Activated B cell treated with CpG ODN at 0.5 μM for 24 hours (primary cell): ENCODE data around the gene TERT. TPM values are rescaled to one million over a fixed set of nuclear protein-coding genes. Genes with fewer than 3 reads are reported as not detected.
"Not testable (repeated sequence)": the region's sequence is repeated elsewhere in the genome, so short reads cannot be mapped to it uniquely, and the experiment has no call there.

ENCODE experiments used
- ATAC-seq: fragments of 200-7000 bp; cut with Tn5 transposase; one replicate; pipeline ENCODE4 v1.10.0; 2021; ENCODE audit warnings: low read depth, mild to moderate bottlenecking, moderate library complexity
- CTCF ChIA-PET: fragments of 350-600 bp; sonication (Branson Sonifier 250); formaldehyde crosslinking; loops from one replicate; lab custom pipeline; 2021; ENCODE audit warnings: antibody characterized with exemption; lab: Charles Lee
- POLR2A ChIA-PET: fragments of 350-600 bp; sonication (Branson Sonifier 250); formaldehyde crosslinking; loops from one replicate; lab custom pipeline; 2021; ENCODE audit warnings: antibody characterized with exemption; lab: Charles Lee
- DNase-seq: peaks from one replicate; pipeline ENCODE4 v3.0.0; 2022
- H3K27ac Mint-ChIP-seq: one replicate; pipeline ENCODE4 v1.8.0; 2020; ENCODE audit warnings: mixed read lengths
- H3K27me3 Mint-ChIP-seq: one replicate; pipeline ENCODE4 v1.8.0; 2021; ENCODE audit warnings: mixed read lengths
- H3K36me3 Mint-ChIP-seq: one replicate; pipeline ENCODE4 v1.8.0; 2021; ENCODE audit warnings: low read depth, mixed read lengths
- H3K4me1 Mint-ChIP-seq: one replicate; pipeline ENCODE4 v1.8.0; 2021; ENCODE audit warnings: mixed read lengths
- H3K4me3 Mint-ChIP-seq: one replicate; pipeline ENCODE4 v1.8.0; 2020; ENCODE audit warnings: mild to moderate bottlenecking, mixed read lengths
- H3K9me3 Mint-ChIP-seq: one replicate; pipeline ENCODE4 v1.8.0; 2020; ENCODE audit warnings: mixed read lengths
- intact Hi-C: fragments of 100-400 bp; cut with micrococcal nuclease; formaldehyde crosslinking; loops from one replicate; pipeline ENCODE4 v1.15.1; 2024
- total RNA-seq: library from RNA; stranded (reverse); gene quantifications from 2 replicates; pipeline ENCODE4 v1.2.3, GENCODE V29; 2022
- TF ChIP-seq, protein P1 (sequence below): fragments of 200-600 bp; IDR thresholded peaks from one replicate; pipeline ENCODE4 v1.8.0; 2022; ENCODE audit warnings: antibody characterized with exemption, mild to moderate bottlenecking

TERT gene
- total RNA-seq, 1 donor from 2014 or later, result 0.35 TPM

DNA sequence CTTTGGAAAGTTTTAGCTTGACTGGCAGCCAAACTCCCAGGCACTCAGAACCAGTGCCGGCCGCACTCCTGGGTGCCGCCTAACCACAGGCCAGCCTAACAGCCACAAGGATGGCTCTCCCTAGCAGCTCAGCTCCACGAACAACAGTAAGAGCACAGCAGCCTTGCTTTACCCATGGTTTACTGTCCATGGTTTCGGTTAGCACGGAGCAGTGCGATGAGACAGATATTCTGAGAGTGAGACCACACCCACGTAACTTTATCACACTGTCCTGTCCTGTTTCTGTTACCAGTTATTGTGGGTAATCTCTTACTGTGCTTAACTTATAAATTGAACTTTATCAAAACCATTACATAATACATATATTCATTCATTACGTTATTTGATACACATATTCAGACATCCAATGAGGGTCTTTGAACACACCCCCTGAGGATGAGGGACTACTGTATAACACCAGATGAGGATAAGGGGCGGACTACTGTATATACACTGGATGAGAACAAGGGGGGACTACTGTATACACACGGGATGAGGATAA lies 37.7 kb upstream of the TERT start:
- TF ChIP-seq, protein P1, sequence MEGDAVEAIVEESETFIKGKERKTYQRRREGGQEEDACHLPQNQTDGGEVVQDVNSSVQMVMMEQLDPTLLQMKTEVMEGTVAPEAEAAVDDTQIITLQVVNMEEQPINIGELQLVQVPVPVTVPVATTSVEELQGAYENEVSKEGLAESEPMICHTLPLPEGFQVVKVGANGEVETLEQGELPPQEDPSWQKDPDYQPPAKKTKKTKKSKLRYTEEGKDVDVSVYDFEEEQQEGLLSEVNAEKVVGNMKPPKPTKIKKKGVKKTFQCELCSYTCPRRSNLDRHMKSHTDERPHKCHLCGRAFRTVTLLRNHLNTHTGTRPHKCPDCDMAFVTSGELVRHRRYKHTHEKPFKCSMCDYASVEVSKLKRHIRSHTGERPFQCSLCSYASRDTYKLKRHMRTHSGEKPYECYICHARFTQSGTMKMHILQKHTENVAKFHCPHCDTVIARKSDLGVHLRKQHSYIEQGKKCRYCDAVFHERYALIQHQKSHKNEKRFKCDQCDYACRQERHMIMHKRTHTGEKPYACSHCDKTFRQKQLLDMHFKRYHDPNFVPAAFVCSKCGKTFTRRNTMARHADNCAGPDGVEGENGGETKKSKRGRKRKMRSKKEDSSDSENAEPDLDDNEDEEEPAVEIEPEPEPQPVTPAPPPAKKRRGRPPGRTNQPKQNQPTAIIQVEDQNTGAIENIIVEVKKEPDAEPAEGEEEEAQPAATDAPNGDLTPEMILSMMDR, result no peak
- Mint-ChIP-seq H3K27me3 (no peaks in the 10 kb centered on the region), H3K27ac (no peak overlapping the region), H3K9me3 (no peaks in the 10 kb centered on the region), H3K4me1 (peaks cover 8% of the 10 kb centered on the region), H3K36me3 (peaks cover 82% of the 10 kb centered on the region), H3K4me3 (no peak overlapping the region)
- ATAC-seq, result no peak
- ChIA-PET POLR2A (no interaction called here), CTCF (no interaction called here)
- intact Hi-C loops, result no loop called here
- DNase-seq, result no peak

DNA sequence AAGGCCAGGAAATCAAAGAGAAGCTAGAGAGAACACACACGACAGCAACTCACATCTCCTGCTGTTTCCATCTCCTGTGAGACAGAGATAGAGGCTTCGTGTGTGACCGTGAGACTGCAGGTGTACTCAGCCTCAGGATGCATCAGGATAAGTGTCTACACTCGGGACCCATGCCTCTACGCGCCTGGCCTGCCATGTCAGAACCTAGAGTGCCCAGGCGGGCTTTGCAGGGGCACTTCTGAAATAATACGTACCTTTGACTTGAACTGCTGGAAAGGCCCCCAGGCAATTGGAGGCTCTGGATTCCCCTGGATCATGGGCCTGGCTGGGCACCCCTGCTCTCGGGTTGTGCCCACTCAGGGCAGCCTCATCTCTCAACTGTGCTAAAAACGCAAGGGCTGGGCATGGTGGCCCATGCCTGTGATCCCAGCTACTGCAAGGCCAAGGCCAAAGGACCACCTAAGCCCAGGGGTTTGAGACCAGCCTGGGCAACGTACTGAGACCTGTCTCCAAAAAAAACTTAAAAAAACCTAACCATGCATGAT lies 37.1 kb upstream of the TERT start:
- Mint-ChIP-seq H3K4me1 (peaks cover 8% of the 10 kb centered on the region), H3K9me3 (no peaks in the 10 kb centered on the region), H3K27ac (no peak overlapping the region), H3K27me3 (no peaks in the 10 kb centered on the region), H3K36me3 (peaks cover 80% of the 10 kb centered on the region), H3K4me3 (no peak overlapping the region)
- POLR2A ChIA-PET, result no interaction called here
- CTCF ChIA-PET, result no interaction called here
- intact Hi-C loops, result no loop called here
- ATAC-seq, result no peak
- no peak for DNase-seq
- TF ChIP-seq, protein P1, result no peak

DNA sequence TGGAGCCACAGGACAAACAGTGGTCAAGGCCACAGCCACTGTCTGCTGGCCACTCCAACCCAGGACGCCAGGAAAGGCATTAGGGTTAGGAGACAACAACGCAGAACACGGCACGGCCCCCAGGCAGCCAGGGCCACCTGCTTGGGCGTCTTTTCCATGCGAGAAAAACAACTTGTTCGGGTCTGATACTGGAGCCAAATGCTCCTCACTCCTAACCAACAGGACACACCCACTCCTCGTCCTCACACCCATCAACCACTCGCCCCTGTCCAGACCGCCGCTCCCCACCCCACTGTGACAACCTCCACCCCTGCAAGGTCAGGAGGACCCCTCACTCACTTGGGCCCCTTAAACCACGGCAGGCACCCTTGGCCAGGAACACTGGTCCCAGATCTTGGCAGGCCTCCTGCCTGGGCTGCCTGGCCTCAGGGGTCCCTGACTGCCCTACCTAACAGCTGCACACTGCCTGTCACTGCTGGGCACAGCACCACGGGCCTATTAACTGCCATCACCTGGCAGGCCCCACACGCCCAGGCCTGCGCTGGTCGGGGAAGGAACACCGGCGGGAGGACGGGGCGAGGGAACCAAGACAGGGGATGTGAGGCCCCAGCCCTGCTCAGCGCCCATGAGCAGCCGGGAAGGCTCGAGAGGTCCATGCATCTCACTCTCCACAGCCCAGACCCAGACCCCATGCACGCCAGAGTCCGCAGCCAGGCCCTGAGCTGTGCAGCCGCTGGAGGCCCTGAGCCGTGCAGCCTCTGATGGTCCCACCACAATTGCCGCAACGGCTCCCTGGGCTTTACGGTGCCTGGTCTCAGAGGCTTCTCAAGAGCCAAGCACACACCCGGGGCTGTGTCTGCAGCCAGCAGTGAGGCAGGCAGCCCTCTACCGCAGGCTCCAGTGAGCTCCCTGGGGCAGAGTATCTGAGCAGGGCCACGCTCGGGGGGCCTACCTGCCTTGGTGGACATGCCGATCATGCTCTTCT lies 36.3 kb upstream of the TERT start:
- Mint-ChIP-seq H3K27me3 (no peaks in the 10 kb centered on the region), H3K27ac (no peak overlapping the region), H3K9me3 (no peaks in the 10 kb centered on the region), H3K36me3 (peaks cover 79% of the 10 kb centered on the region), H3K4me1 (peaks cover 3% of the 10 kb centered on the region), H3K4me3 (no peak overlapping the region)
- CTCF ChIA-PET, result no interaction called here
- no peak for ATAC-seq
- DNase-seq, result no peak
- TF ChIP-seq, protein P1, result no peak
- intact Hi-C loops, result no loop called here
- POLR2A ChIA-PET, result no interaction called here

DNA sequence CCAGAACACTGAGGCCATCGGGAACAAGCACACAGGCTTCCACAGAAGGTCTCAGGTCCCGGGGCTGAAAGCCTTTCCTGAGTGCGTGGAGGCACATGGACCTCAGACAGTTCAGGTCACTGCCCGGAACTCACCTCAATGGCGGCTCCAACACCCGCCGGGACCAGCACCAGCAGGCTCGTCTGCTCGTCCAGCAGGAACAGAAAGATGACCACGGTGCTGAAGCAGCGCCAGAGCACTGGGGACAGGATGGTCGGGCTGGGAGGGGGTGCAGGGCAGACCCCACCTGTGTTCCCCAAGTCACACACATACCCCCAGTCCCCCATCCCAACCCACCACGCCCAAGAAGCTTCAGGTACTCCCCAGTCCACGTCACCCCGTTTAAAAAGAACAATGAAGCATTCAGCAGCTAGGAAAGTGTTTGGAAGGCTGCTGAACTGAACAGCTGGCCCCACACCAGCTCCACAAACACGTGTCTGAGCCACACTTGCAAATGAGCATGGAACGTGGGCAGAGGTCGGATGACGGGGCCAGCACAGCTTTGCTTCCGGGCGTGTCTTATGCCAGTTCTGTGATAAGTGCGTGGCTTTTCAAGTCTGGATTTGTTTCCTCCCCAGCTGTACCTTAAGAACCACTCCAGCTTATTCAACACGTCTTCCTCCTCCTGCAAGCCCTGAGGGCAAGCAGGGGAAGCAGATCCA lies 35.4 kb upstream of the TERT start:
- DNase-seq, result no peak
- no peak for ATAC-seq
- ChIA-PET CTCF (no interaction called here), POLR2A (no interaction called here)
- intact Hi-C loops, result no loop called here
- Mint-ChIP-seq H3K4me1 (no peaks in the 10 kb centered on the region), H3K27me3 (no peaks in the 10 kb centered on the region), H3K36me3 (peaks cover 80% of the 10 kb centered on the region), H3K9me3 (no peaks in the 10 kb centered on the region), H3K27ac (no peak overlapping the region), H3K4me3 (no peak overlapping the region)
- TF ChIP-seq, protein P1, result no peak

DNA sequence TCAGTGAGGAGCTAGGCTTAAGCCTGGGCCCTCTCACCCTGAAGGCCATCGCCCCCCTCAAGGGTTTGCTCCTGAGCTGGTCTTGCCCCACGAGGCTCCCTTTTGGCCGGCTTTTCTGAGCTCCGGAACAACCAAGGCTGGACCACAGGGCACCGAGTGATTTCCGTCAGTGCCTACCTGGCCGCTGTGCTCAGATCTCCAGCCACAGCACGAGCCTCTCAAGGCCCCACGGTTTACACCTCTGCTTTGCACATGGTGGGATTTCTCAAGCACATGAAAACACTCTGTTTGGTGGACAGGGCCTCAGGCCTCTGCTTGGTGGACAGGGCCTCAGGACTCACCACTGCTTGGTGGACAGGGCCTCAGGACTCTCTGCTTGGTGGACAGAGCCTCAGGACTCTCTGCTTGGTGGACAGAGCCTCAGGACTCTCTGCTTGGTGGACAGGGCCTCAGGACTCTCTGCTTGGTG lies 34.3 kb upstream of the TERT start:
- TF ChIP-seq, protein P1, result no peak
- H3K27me3 Mint-ChIP-seq, result no peaks in the 10 kb centered on the region
- ChIA-PET CTCF (no interaction called here), POLR2A (no interaction called here)
- no peaks in the 10 kb centered on the region for H3K9me3 Mint-ChIP-seq
- intact Hi-C loops, result no loop called here
- H3K4me1 Mint-ChIP-seq, result no peaks in the 10 kb centered on the region
- H3K36me3 Mint-ChIP-seq, result peaks cover 77% of the 10 kb centered on the region
- ATAC-seq, result no peak
- no peak overlapping the region for H3K4me3 Mint-ChIP-seq
- DNase-seq, result no peak
- no peak overlapping the region for H3K27ac Mint-ChIP-seq

DNA sequence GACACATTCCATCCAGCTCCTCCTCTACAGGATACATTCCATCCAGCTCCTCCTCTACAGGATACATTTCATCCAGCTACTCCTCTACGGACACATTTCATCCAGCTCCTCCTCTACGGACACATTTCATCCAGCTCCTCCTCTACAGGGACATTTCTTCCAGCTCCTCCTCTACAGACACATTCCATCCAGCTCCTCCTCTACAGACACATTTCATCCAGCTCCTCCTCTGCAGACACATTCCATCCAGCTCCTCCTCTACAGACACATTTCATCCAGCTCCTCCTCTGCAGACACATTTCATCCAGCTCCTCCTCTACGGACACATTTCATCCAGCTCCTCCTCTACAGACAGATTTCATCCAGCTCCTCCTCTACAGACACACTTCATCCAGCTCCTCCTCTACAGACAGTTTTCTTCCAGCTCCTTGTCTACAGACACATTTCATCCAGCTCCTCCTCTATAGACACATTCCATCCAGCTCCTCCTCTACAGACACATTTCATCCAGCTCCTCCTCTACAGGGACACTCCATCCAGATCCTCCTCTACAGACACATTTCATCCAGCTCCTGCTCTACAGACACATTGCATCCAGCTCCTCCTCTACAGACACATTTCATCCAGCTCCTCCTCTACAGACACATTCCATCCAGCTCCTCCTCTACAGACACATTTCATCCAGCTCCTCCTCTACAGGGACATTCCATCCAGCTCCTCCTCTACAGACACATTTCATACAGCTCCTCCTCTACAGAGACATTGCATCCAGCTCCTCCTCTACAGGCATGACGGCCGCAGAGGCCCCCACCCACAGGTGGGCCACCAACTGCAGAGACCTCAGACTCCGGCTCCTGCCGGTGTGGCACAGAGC lies 33.6 kb upstream of the TERT start:
- POLR2A ChIA-PET, result interaction anchor here (0.6 kb wide), 1 partner anchor 195 kb away, joined by 4 read pairs; no protein-coding TSS in a partner anchor
- peak overlapping the region; percentile 14 for H3K27ac Mint-ChIP-seq
- H3K9me3 Mint-ChIP-seq, CTCF ChIA-PET, H3K4me3 Mint-ChIP-seq, H3K27me3 Mint-ChIP-seq, intact Hi-C loops, H3K4me1 Mint-ChIP-seq, ATAC-seq, DNase-seq: not testable (repeated sequence)
- H3K36me3 Mint-ChIP-seq, result peaks cover 76% of the 10 kb centered on the region
